Liver (tissue), 3 donors: ENCODE data around the gene FRG2C.

Experiments
- CTCF ChIP-seq: fragments of 150-350 bp; IDR thresholded peaks from 2 replicates; pipeline ENCODE4 v1.5.1; 2017; ENCODE audit warnings: improper control_type of control experiment, low read depth, low read length; ENCODE audit not compliant: missing input control
- EGR1 ChIP-seq, 2 donors: IDR thresholded peaks; 2 replicates each; pipeline ENCODE4 v1.6.1; 2016 to 2018; ENCODE audit warnings: antibody characterized with exemption in 2 of 2, low read depth in 2 of 2
- FOXA1 ChIP-seq: IDR thresholded peaks from 2 replicates; pipeline ENCODE4 v1.6.1; 2016; ENCODE audit warnings: antibody characterized with exemption
- JUND ChIP-seq, 2 donors: IDR thresholded peaks; 2 replicates each; pipeline ENCODE4 v1.6.1; 2016; ENCODE audit warnings: antibody characterized with exemption in 2 of 2
- MAX ChIP-seq: IDR thresholded peaks from 2 replicates; pipeline ENCODE4 v1.6.1; 2016; ENCODE audit warnings: antibody characterized with exemption
- TAF1 ChIP-seq: conservative IDR thresholded peaks from 2 replicates; pipeline ENCODE4 v1.6.1; 2016; ENCODE audit warnings: antibody characterized with exemption, mild to moderate bottlenecking
- ZBTB33 ChIP-seq: IDR thresholded peaks from 2 replicates; pipeline ENCODE4 v1.6.1; 2016; ENCODE audit warnings: antibody characterized with exemption
- donor health status: healthy.
- donor health status: healthy.

- TF ChIP-seq MAX (no peak), TAF1 (no peak), CTCF (no peak), EGR1 (IDR thresholded peaks at IDR 0.05; ENCODE audit: low read depth in 2 of 2) (no peak), FOXA1 (no peak), JUND (IDR thresholded peaks at IDR 0.05) (no peak), ZBTB33 (no peak)
Observed at GRCh38 chr3:75692061-75692460, 27.9 kb downstream of the FRG2C start.
